Gastroesophageal sphincter (tissue), 3 donors: ENCODE results near the gene WFDC2.

ENCODE experiments used
- CTCF ChIP-seq, 4 experiments: fragments of 200-600 bp in 2 of 4; fragments of 450-650 bp in 2 of 4; sonication (generic) in 1 of 4; IDR thresholded peaks; one replicate each; pipeline ENCODE4 v1.5.1; 2017 to 2019; ENCODE audit warnings: antibody characterized with exemption in 4 of 4, mild to moderate bottlenecking in 2 of 4, moderate library complexity in 2 of 4
- EP300 ChIP-seq: sonication (generic); formaldehyde crosslinking; IDR thresholded peaks from one replicate; pipeline ENCODE4 v1.6.1; 2017; ENCODE audit warnings: antibody characterized with exemption, mild to moderate bottlenecking
- POLR2A ChIP-seq, 2 donors: fragments of 450-650 bp; IDR thresholded peaks; one replicate each; pipeline ENCODE4 v1.6.1; 2017; ENCODE audit warnings: antibody characterized with exemption in 2 of 2, mild to moderate bottlenecking in 2 of 2, moderate library complexity in 1 of 2

DNA sequence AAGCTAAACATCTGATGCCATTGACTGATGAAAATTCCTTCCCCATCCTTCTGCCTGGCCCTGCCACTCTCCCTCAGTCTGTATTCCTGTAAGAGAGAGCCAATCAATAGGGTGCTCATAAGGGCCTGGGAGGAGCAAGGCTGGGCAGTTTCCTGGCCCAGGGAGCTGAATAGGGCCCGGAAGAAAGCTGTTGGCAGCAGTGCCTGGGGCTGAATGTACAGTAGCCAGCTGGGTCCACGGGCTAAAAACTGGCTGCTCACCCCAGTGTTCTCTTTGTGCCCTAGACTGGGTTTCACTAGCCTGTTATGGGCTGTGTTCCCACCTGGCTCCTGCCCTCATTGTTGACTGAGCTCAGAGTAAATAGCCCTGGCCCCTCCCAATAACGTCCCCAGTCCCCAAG, 1.7 kb upstream of the WFDC2 start:
- TF ChIP-seq EP300 (no peak), CTCF (IDR thresholded peaks at IDR 0.05) (no peak), POLR2A (IDR thresholded peaks at IDR 0.05) (no peak)
